OCI-LY7 (cell line): ENCODE data around the gene RPL35A. TPM values are rescaled to one million over a fixed set of nuclear protein-coding genes. Genes with fewer than 3 reads are reported as not detected.
"Not testable (repeated sequence)": the region's sequence is repeated elsewhere in the genome, so short reads cannot be mapped to it uniquely, and the experiment has no call there.

Source experiments
- BruUV-seq: library from RNA; stranded (reverse); fragments of 400-500 nt; replicated peaks from 2 replicates; lab custom pipeline; 2021; lab: Mats Ljungman, UMichigan
- CTCF ChIA-PET: fragments of 300-600 bp; sonication (Branson Sonifier 250); formaldehyde crosslinking; loops from one replicate; lab custom pipeline; 2022; ENCODE audit warnings: antibody characterized with exemption; ENCODE audit not compliant: unreplicated experiment; lab: Charles Lee
- POLR2A ChIA-PET: fragments of 300-600 bp; sonication (Branson Sonifier 250); formaldehyde crosslinking; loops from one replicate; lab custom pipeline; 2022; ENCODE audit warnings: antibody characterized with exemption; lab: Charles Lee
- DNase-seq: peaks from one replicate; pipeline ENCODE4 v3.0.0-alpha.2; 2015; ENCODE audit warnings: low spot score
- H2AFZ ChIP-seq: fragments of 200-600 bp; sonication (generic), shearing (Covaris generic); 2 replicates; pipeline ENCODE4 v1.6.1; 2014; ENCODE audit warnings: mild to moderate bottlenecking, antibody characterized with exemption, low read length, moderate library complexity
- H3K27ac ChIP-seq: fragments of 200-600 bp; sonication (generic); 2 replicates; pipeline ENCODE4 v1.5.1; 2014; ENCODE audit warnings: mixed run types, low read depth, mild to moderate bottlenecking, moderate library complexity, low read length, inconsistent platforms; ENCODE audit not compliant: poor library complexity, severe bottlenecking
- H3K36me3 ChIP-seq: fragments of 200-600 bp; sonication (generic); 2 replicates; pipeline ENCODE4 v1.6.1; 2014; ENCODE audit warnings: mild to moderate bottlenecking, antibody characterized with exemption, low read length, moderate library complexity, mixed read lengths; ENCODE audit not compliant: insufficient read depth
- H3K4me1 ChIP-seq: fragments of 200-600 bp; sonication (generic); 2 replicates; pipeline ENCODE4 v1.5.1; 2014; ENCODE audit warnings: mild to moderate bottlenecking, low read length; ENCODE audit not compliant: insufficient read depth, poor library complexity, severe bottlenecking
- H3K4me2 ChIP-seq: fragments of 200-600 bp; sonication (generic); 2 replicates; pipeline ENCODE4 v1.6.1; 2014; ENCODE audit warnings: mild to moderate bottlenecking, low read length
- H3K4me3 ChIP-seq: fragments of 200-600 bp; sonication (generic); 2 replicates; pipeline ENCODE4 v1.5.1; 2014; ENCODE audit warnings: mild to moderate bottlenecking, low read depth, low read length; ENCODE audit not compliant: poor library complexity, severe bottlenecking
- H3K79me2 ChIP-seq: fragments of 200-600 bp; sonication (generic); 2 replicates; pipeline ENCODE4 v1.6.1; 2016; ENCODE audit warnings: low read depth, mild to moderate bottlenecking, low read length, moderate library complexity, mixed read lengths; ENCODE audit not compliant: insufficient read depth
- H3K9me2 ChIP-seq: fragments of 200-600 bp; sonication (generic); 2 replicates; pipeline ENCODE4 v1.6.1; 2016; ENCODE audit warnings: mild to moderate bottlenecking, low read length, mixed read lengths; ENCODE audit not compliant: insufficient read depth
- H3K9me3 ChIP-seq: fragments of 200-600 bp; sonication (generic); 2 replicates; pipeline ENCODE4 v1.6.1; 2014; ENCODE audit warnings: mild to moderate bottlenecking, mixed run types, low read length, mixed read lengths
- H4K20me1 ChIP-seq: fragments of 200-600 bp; sonication (generic); 2 replicates; pipeline ENCODE4 v1.6.1; 2014; ENCODE audit warnings: mild to moderate bottlenecking, antibody characterized with exemption, low read length, moderate library complexity, mixed read lengths; ENCODE audit not compliant: insufficient read depth
- CTCF ChIP-seq: fragments of 200-600 bp; sonication (generic); conservative IDR thresholded peaks from 2 replicates; pipeline ENCODE4 v1.5.1; 2014; ENCODE audit warnings: mild to moderate bottlenecking, antibody characterized with exemption, low read length, moderate library complexity, mixed read lengths
- EZH2phosphoT487 ChIP-seq: fragments of 200-600 bp; sonication (generic); IDR thresholded peaks from 2 replicates; pipeline ENCODE4 v1.6.1; 2018; ENCODE audit warnings: low read depth, borderline replicate concordance, mild to moderate bottlenecking, mixed run types, antibody characterized with exemption, low read length, moderate library complexity, mixed read lengths
- intact Hi-C: fragments of 100-400 bp; cut with micrococcal nuclease; formaldehyde crosslinking; loops from one replicate; pipeline ENCODE4 v1.10.0; 2022; ENCODE audit not compliant: unreplicated experiment
- total RNA-seq, 2 experiments: library from RNA; depleted of rRNA in 1 of 2; stranded (reverse); fragments of >200 nt in 1 of 2; shearing (Covaris generic) in 1 of 2; gene quantifications; 2 replicates each; pipeline ENCODE4 v1.2.3, GENCODE V29; 2014 to 2022

Gene RPL35A
- total RNA-seq, 2 experiments from 2014 or later = 846 to 1,184 TPM

- no peaks in the 10 kb centered on the region for H3K9me3 ChIP-seq
- H3K4me1 ChIP-seq = no peaks in the 10 kb centered on the region
- no peaks in the 10 kb centered on the region for H3K9me2 ChIP-seq
- ChIA-PET CTCF (no interaction called here), POLR2A (interaction anchor here (0.5 kb wide), 1 partner anchor 8 kb away, joined by 3 read pairs; no protein-coding TSS in a partner anchor)
- BruUV-seq = no TSS peak
- H3K79me2 ChIP-seq = no peaks in the 10 kb centered on the region
- no peaks in the 10 kb centered on the region for H4K20me1 ChIP-seq
- no peak overlapping the region for H3K4me3 ChIP-seq
- TF ChIP-seq EZH2phosphoT487 (no peak), CTCF (no peak)
- H2AFZ ChIP-seq = no peak overlapping the region
- no peak overlapping the region; the same call in 1 of the 2 replicates for H3K4me2 ChIP-seq
- no peak overlapping the region for H3K27ac ChIP-seq
- no peaks in the 10 kb centered on the region for H3K36me3 ChIP-seq
- no peak for DNase-seq
- intact Hi-C loops = no loop called here
Measured at GRCh38 chr3:197913641-197914380, 36.2 kb upstream of the RPL35A start.

- CTCF ChIA-PET, H2AFZ ChIP-seq, H4K20me1 ChIP-seq, H3K27ac ChIP-seq, DNase-seq, H3K4me2 ChIP-seq, intact Hi-C loops, H3K36me3 ChIP-seq, H3K9me3 ChIP-seq, BruUV-seq, POLR2A ChIA-PET, H3K79me2 ChIP-seq, H3K4me1 ChIP-seq, H3K9me2 ChIP-seq, H3K4me3 ChIP-seq: not testable (repeated sequence)
Measured at GRCh38 chr3:197921429-197922275, 28.3 kb upstream of the RPL35A start.

- Histone ChIP-seq H4K20me1 (no peaks in the 10 kb centered on the region), H3K27ac (no peak overlapping the region), H3K4me3 (no peak overlapping the region), H2AFZ (no peak overlapping the region), H3K4me1 (no peaks in the 10 kb centered on the region), H3K9me3 (no peaks in the 10 kb centered on the region), H3K9me2 (no peaks in the 10 kb centered on the region), H3K36me3 (no peaks in the 10 kb centered on the region), H3K4me2 (no peak overlapping the region), H3K79me2 (no peaks in the 10 kb centered on the region)
- ChIA-PET POLR2A (interaction anchor here (0.5 to 0.7 kb wide), 2 partner anchors 10 to 238 kb away, joined by 3 read pairs; no protein-coding TSS in a partner anchor), CTCF (no interaction called here)
- intact Hi-C loops = no loop called here
- peak; percentile 6 for DNase-seq
- TF ChIP-seq EZH2phosphoT487 (no peak), CTCF (peak; percentile 63)
- BruUV-seq = no TSS peak
Measured at GRCh38 chr3:197926418-197926817, 23.6 kb upstream of the RPL35A start.

- H3K4me2 ChIP-seq, H3K9me3 ChIP-seq, H3K9me2 ChIP-seq, H3K4me1 ChIP-seq, H4K20me1 ChIP-seq, H2AFZ ChIP-seq, POLR2A ChIA-PET, CTCF ChIA-PET, H3K27ac ChIP-seq, H3K79me2 ChIP-seq, BruUV-seq, DNase-seq, H3K36me3 ChIP-seq, intact Hi-C loops, H3K4me3 ChIP-seq: not testable (repeated sequence)
Measured at GRCh38 chr3:197927578-197927977, 22.4 kb upstream of the RPL35A start.
